GM10248 (cell line): Measurements from ENCODE around the gene LSM7.

Experiments
- CTCF ChIA-PET: fragments of 300-600 bp; sonication (Branson Sonifier 250); formaldehyde crosslinking; extraction: SDS; loops from one replicate; lab custom pipeline; 2021; ENCODE audit warnings: antibody characterized with exemption; lab: Yijun Ruan, JAX
- POLR2A ChIA-PET: fragments of 350-650 bp; sonication (Branson Sonifier 250); formaldehyde crosslinking; extraction: SDS; loops from one replicate; lab custom pipeline; 2020; ENCODE audit warnings: antibody characterized with exemption; lab: Yijun Ruan, JAX
- DNase-seq: peaks from one replicate; pipeline ENCODE4 v3.0.0; 2012; ENCODE audit errors: extremely low spot score
- TF ChIP-seq, protein P1 (sequence below): IDR thresholded peaks from 2 replicates; pipeline ENCODE4 v1.5.1; 2012; ENCODE audit warnings: mild to moderate bottlenecking, low read depth; ENCODE audit errors: extremely low read depth, missing control alignments, control extremely low read depth

LSM7 gene

DNA sequence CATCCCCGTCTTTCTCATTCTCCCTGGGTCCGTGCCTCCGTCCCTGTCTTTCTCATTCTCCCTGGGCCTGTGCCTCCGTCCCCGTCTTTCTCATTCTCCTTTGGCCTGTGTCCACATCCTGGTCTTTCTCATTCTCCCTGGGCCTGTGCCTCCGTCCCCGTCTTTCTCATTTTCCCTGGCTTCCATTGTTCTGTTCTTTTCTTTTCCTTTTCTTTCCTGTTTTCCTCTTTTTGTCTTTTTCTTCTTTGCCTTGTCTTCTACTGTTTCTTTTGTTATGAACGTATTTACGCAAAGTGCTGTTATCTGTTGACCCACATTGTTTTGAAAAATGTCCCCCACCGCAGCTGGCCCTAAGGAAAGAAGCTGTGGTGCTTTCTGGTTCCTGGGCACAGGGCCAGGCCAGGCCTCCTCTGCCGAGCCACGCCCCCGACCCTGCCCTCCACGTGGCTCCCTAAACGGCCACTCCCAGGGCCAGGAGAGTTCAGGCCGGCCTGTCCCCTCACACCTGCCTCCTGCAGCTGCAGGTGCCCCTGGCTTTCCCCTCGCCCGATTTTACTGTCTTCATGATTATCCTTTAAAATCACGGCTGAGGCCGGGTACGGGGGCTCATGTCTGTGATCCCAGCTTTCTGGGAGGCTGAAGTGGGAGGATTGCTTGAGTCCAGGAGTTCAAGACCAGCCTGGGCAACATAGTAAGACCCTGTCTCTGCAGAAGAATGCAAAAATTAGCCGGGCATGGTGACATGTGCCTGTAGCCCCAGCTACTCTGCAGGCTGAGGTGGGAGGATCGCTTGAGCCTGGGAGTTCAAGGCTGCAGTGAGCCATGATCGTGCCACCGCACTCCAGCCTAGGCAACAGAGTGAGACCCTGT lies 17.6 kb upstream of the LSM7 start:
- TF ChIP-seq, protein P1, sequence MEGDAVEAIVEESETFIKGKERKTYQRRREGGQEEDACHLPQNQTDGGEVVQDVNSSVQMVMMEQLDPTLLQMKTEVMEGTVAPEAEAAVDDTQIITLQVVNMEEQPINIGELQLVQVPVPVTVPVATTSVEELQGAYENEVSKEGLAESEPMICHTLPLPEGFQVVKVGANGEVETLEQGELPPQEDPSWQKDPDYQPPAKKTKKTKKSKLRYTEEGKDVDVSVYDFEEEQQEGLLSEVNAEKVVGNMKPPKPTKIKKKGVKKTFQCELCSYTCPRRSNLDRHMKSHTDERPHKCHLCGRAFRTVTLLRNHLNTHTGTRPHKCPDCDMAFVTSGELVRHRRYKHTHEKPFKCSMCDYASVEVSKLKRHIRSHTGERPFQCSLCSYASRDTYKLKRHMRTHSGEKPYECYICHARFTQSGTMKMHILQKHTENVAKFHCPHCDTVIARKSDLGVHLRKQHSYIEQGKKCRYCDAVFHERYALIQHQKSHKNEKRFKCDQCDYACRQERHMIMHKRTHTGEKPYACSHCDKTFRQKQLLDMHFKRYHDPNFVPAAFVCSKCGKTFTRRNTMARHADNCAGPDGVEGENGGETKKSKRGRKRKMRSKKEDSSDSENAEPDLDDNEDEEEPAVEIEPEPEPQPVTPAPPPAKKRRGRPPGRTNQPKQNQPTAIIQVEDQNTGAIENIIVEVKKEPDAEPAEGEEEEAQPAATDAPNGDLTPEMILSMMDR = no peak
- DNase-seq = no peak
- ChIA-PET CTCF (interaction anchor here (0.8 kb wide), 1 partner anchor 27 kb away, joined by 3 read pairs; no protein-coding TSS in a partner anchor), POLR2A (interaction anchor here (0.6 kb wide), 1 partner anchor 109 kb away, joined by 3 read pairs; the partner anchor contains the start of gene SF3A2)

DNA sequence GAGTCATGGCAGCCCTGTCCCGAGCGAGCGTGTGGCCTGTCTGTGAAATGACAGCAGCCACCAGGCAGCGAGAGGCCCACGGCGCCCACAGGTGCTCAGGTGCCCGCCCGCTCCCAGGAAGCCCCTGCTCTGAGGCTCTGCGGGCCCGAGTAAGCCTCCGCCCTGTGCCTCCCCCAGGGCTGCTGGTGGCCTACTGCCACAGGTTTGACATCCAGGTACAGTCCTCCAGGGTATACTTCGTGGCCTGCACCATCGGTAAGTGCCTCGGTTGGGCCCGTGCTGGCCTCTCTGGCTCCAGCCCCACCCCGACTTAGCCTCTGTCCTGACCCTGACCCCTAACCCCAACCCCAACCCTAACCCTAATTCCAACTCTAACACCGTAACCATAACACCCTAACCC lies 16.7 kb upstream of the LSM7 start:
- POLR2A ChIA-PET = no interaction called here
- no peak for DNase-seq
- TF ChIP-seq, protein P1 = no peak
- CTCF ChIA-PET = no interaction called here

DNA sequence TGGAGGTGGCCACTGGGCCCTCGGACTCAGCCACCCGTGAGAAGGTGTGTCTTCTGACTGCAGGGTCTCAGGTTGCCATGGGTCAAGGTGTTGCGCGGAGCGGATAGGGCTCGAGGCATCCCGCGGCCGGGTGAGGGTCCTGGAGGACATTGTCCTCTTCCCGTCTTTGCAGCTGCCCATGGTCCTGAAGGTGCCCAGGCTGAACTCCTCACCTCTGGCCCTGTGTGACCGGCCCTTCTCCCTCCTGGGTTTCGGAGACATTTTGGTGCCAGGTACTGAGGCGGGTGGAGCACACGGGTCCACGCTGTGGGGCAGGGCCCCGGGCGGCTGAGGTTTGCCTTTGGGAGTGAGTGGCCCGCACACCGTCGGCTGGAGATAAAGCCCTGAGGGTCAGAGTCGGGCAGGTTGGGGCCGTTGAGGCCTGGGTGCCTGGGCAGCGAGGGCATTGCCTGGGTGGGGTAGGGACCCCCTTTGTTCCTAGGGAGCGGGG lies 16.0 kb upstream of the LSM7 start:
- ChIA-PET POLR2A (no interaction called here), CTCF (no interaction called here)
- DNase-seq = no peak
- TF ChIP-seq, protein P1 = no peak

GRCh38 chr19:2343289-2343982 lies 15.1 kb upstream of the LSM7 start:
- TF ChIP-seq, protein P1 = no peak
- DNase-seq = no peak
- POLR2A ChIA-PET = no interaction called here
- CTCF ChIA-PET = no interaction called here

DNA sequence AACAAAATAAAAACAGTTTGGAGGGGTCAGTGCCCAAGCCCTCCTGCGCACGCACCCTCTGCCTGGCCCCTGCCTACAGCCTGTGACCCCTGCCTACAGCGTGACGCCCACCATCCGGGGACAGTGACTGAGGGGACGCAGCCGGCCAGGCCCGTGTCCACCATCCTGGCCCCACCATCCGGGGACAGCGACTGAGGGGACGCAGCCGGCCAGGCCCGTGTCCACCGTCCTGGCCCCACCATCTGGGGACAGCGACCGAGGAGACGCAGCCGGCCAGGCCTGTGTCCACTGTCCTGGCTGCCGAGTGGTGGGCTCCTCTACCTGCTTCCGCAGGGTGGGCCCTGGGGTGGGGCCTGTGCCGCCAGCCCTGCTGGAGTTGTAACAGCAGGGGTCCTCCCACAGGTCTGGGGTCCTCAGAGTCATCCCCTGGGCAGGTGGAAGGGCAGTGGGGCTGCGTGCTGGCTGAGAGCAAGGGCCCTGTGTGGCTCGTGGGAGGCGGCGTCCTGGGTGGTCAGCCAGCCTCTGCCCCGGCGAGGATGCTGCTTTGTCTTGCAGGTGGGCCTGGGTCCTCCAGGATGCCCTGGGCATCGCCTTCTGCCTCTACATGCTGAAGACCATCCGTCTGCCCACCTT lies 14.4 kb upstream of the LSM7 start:
- TF ChIP-seq, protein P1 = no peak
- POLR2A ChIA-PET = no interaction called here
- CTCF ChIA-PET = no interaction called here
- DNase-seq = no peak

- no peak for DNase-seq
- POLR2A ChIA-PET = no interaction called here
- CTCF ChIA-PET = no interaction called here
- TF ChIP-seq, protein P1 = no peak
These were observed 13.6 kb upstream of the LSM7 start for GRCh38 chr19:2341982-2342381.
